Lower leg skin (tissue), 3 donors: ENCODE results near the gene INSRR.

Experiments used
- POLR2A ChIP-seq, 2 donors: fragments of 450-650 bp; IDR thresholded peaks; one replicate each; pipeline ENCODE4 v1.6.1; 2016 to 2017; ENCODE audit warnings: antibody characterized with exemption in 2 of 2, mild to moderate bottlenecking in 1 of 2, moderate library complexity in 1 of 2
- TF ChIP-seq, protein P1 (sequence below), 3 donors: fragments of 450-650 bp; IDR thresholded peaks; one replicate each; pipeline ENCODE4 v1.5.1; 2016; ENCODE audit warnings: antibody characterized with exemption in 3 of 3, mild to moderate bottlenecking in 3 of 3, moderate library complexity in 2 of 3

DNA sequence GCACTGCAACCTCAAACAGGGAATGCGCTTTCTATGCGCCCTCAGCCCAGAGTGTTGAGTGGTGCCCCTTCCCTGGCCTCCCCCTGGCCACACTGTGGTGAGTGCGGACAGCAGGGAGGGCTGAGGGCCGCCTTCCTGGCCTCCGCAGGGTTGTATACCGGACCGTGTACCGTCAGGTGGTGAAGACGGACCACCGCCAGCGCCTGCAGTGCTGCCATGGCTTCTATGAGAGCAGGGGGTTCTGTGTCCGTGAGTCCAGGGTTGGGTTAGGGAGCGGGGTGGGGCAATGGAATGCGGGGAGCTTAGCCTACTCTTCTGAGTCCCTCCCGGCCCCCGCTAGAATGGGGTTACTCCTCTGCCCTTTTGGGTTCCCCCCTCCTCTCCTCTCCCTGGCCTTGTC is 46.3 kb upstream of the INSRR start:
- TF ChIP-seq, protein P1, sequence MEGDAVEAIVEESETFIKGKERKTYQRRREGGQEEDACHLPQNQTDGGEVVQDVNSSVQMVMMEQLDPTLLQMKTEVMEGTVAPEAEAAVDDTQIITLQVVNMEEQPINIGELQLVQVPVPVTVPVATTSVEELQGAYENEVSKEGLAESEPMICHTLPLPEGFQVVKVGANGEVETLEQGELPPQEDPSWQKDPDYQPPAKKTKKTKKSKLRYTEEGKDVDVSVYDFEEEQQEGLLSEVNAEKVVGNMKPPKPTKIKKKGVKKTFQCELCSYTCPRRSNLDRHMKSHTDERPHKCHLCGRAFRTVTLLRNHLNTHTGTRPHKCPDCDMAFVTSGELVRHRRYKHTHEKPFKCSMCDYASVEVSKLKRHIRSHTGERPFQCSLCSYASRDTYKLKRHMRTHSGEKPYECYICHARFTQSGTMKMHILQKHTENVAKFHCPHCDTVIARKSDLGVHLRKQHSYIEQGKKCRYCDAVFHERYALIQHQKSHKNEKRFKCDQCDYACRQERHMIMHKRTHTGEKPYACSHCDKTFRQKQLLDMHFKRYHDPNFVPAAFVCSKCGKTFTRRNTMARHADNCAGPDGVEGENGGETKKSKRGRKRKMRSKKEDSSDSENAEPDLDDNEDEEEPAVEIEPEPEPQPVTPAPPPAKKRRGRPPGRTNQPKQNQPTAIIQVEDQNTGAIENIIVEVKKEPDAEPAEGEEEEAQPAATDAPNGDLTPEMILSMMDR (IDR thresholded peaks at IDR 0.05), result no peak
- TF ChIP-seq POLR2A (IDR thresholded peaks at IDR 0.05), result no peak
